Activated T-cell treated with anti-CD3 and anti-CD28 coated beads, Interleukin-2, amount 50 U/mL, for 4 hours (primary cell): Measurements from ENCODE around the gene UNKL. TPM values are rescaled to one million over a fixed set of nuclear protein-coding genes. Genes with fewer than 3 reads are reported as not detected.
A peak's percentile ranks its signal among the peaks of the same experiment; 100 is the strongest.
"Not testable (repeated sequence)": the region's sequence is repeated elsewhere in the genome, so short reads cannot be mapped to it uniquely, and the experiment has no call there.

Experiments
- ATAC-seq, 2 donors: fragments of 200-7000 bp; cut with Tn5 transposase; one replicate each; pipeline ENCODE4 v1.10.0; 2021
- DNase-seq: peaks from one replicate; pipeline ENCODE4 v3.0.0-alpha.2; 2020
- H3K27me3 Mint-ChIP-seq: one replicate; pipeline ENCODE4 v1.8.0; 2021; ENCODE audit warnings: low read depth, mixed read lengths
- H3K36me3 Mint-ChIP-seq: one replicate; pipeline ENCODE4 v1.8.0; 2022; ENCODE audit warnings: mixed read lengths; ENCODE audit not compliant: insufficient read depth
- H3K4me1 Mint-ChIP-seq: one replicate; pipeline ENCODE4 v1.8.0; 2021; ENCODE audit warnings: low read depth, mixed read lengths
- H3K4me3 Mint-ChIP-seq: one replicate; pipeline ENCODE4 v1.8.0; 2021; ENCODE audit warnings: mild to moderate bottlenecking, moderate library complexity, mixed read lengths
- H3K9me3 Mint-ChIP-seq: one replicate; pipeline ENCODE4 v1.8.0; 2021; ENCODE audit warnings: mixed read lengths
- total RNA-seq, 3 donors: library from RNA; stranded (reverse); gene quantifications; one replicate each; pipeline ENCODE4 v1.2.1, GENCODE V29; 2021

Gene UNKL
- total RNA-seq, 3 donors from 2014 or later, result 24.5 to 30.2 (median 29.0) TPM

DNA sequence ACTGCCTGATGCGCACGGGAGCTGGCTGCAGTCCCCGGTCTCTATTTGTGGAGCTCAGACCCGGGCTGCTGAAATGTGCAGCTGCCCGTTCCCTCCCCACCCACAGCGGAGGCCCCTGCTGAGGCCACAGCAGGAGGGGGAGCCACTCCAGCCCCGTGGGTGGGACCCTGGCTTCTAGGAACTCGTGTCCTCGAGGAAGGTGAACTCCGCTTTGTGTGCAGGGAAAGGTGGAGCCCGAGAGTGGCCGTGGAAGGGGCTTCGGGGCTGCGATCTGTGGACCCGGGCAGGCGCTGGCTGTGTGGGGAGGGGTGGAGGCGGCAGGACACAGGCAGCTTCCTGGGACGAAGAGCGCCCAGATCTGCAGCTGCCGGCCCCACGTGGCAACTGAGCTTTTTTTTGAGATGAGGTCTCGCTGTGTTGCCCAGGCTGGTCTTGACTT is 26.9 kb upstream of the UNKL start:
- DNase-seq (no peak), ATAC-seq (no peak)
- Mint-ChIP-seq H3K36me3 (no peaks in the 10 kb centered on the region), H3K4me1 (no peaks in the 10 kb centered on the region), H3K9me3 (no peaks in the 10 kb centered on the region), H3K27me3 (no peaks in the 10 kb centered on the region), H3K4me3 (no peak overlapping the region)

GRCh38 chr16:1439699-1440074 is 25.2 kb upstream of the UNKL start:
- H3K36me3 Mint-ChIP-seq, H3K4me3 Mint-ChIP-seq, H3K27me3 Mint-ChIP-seq, H3K9me3 Mint-ChIP-seq, H3K4me1 Mint-ChIP-seq, ATAC-seq, DNase-seq: not testable (repeated sequence)

- no peaks in the 10 kb centered on the region for H3K36me3 Mint-ChIP-seq
- H3K4me3 Mint-ChIP-seq, result no peak overlapping the region
- no peaks in the 10 kb centered on the region for H3K27me3 Mint-ChIP-seq
- no peaks in the 10 kb centered on the region for H3K4me1 Mint-ChIP-seq
- DNase-seq, result no peak
- no peak for ATAC-seq
- H3K9me3 Mint-ChIP-seq, result no peaks in the 10 kb centered on the region
These were observed 24.7 kb upstream of the UNKL start for GRCh38 chr16:1439058-1439698.

GRCh38 chr16:1438229-1439057 is 23.9 kb upstream of the UNKL start:
- Mint-ChIP-seq H3K4me3 (no peak overlapping the region), H3K36me3 (no peaks in the 10 kb centered on the region), H3K27me3 (no peaks in the 10 kb centered on the region), H3K9me3 (no peaks in the 10 kb centered on the region), H3K4me1 (no peaks in the 10 kb centered on the region)
- no peak for ATAC-seq
- DNase-seq, result no peak

DNA sequence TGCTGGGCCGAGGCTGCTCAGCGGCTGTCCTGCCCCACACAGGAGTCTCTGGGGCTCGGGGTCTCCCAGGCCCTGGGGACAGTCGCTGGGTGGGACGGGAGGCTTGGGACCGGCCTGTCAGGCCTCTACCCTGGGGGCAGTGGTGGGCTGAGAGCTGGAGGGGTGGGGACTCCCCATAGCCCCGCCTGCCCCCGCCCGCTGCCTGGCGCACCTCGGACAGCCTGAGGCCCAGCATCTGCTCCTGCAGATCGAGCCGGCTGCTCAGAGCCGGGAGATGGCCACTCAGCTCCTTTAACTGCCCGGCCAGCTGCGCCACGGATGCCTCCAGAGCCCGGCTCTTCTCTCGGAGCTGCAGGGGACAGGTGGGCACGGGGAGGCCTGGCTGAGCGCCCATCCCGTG is 23.1 kb upstream of the UNKL start:
- H3K36me3 Mint-ChIP-seq, result no peaks in the 10 kb centered on the region
- no peaks in the 10 kb centered on the region for H3K27me3 Mint-ChIP-seq
- DNase-seq (no peak), ATAC-seq (no peak)
- no peaks in the 10 kb centered on the region for H3K4me1 Mint-ChIP-seq
- H3K9me3 Mint-ChIP-seq, result no peaks in the 10 kb centered on the region
- no peak overlapping the region for H3K4me3 Mint-ChIP-seq

- no peaks in the 10 kb centered on the region for H3K4me1 Mint-ChIP-seq
- no peaks in the 10 kb centered on the region for H3K9me3 Mint-ChIP-seq
- ATAC-seq (no peak), DNase-seq (no peak)
- no peaks in the 10 kb centered on the region for H3K36me3 Mint-ChIP-seq
- H3K27me3 Mint-ChIP-seq, result no peaks in the 10 kb centered on the region
- H3K4me3 Mint-ChIP-seq, result no peak overlapping the region
These were observed 22.3 kb upstream of the UNKL start for GRCh38 chr16:1436731-1437355.

- DNase-seq (no peak), ATAC-seq (no peak)
- Mint-ChIP-seq H3K4me1 (no peaks in the 10 kb centered on the region), H3K27me3 (no peaks in the 10 kb centered on the region), H3K4me3 (no peak overlapping the region), H3K9me3 (no peaks in the 10 kb centered on the region), H3K36me3 (no peaks in the 10 kb centered on the region)
These were observed 21.6 kb upstream of the UNKL start for GRCh38 chr16:1435921-1436697.

GRCh38 chr16:1434644-1435592 is 20.4 kb upstream of the UNKL start:
- Mint-ChIP-seq H3K4me3 (no peak overlapping the region), H3K27me3 (peaks cover 2% of the 10 kb centered on the region), H3K9me3 (no peaks in the 10 kb centered on the region), H3K4me1 (no peaks in the 10 kb centered on the region), H3K36me3 (no peaks in the 10 kb centered on the region)
- DNase-seq (no peak), ATAC-seq (no peak)

GRCh38 chr16:1433756-1434155 is 19.3 kb upstream of the UNKL start:
- no peak for ATAC-seq
- Mint-ChIP-seq H3K4me1 (no peaks in the 10 kb centered on the region), H3K27me3 (peaks cover 4% of the 10 kb centered on the region), H3K9me3 (no peaks in the 10 kb centered on the region), H3K4me3 (no peak overlapping the region), H3K36me3 (no peaks in the 10 kb centered on the region)
- DNase-seq, result no peak

GRCh38 chr16:1433263-1433560 is 18.7 kb upstream of the UNKL start:
- H3K27me3 Mint-ChIP-seq, result peaks cover 4% of the 10 kb centered on the region
- H3K9me3 Mint-ChIP-seq, result no peaks in the 10 kb centered on the region
- no peak for DNase-seq

DNA sequence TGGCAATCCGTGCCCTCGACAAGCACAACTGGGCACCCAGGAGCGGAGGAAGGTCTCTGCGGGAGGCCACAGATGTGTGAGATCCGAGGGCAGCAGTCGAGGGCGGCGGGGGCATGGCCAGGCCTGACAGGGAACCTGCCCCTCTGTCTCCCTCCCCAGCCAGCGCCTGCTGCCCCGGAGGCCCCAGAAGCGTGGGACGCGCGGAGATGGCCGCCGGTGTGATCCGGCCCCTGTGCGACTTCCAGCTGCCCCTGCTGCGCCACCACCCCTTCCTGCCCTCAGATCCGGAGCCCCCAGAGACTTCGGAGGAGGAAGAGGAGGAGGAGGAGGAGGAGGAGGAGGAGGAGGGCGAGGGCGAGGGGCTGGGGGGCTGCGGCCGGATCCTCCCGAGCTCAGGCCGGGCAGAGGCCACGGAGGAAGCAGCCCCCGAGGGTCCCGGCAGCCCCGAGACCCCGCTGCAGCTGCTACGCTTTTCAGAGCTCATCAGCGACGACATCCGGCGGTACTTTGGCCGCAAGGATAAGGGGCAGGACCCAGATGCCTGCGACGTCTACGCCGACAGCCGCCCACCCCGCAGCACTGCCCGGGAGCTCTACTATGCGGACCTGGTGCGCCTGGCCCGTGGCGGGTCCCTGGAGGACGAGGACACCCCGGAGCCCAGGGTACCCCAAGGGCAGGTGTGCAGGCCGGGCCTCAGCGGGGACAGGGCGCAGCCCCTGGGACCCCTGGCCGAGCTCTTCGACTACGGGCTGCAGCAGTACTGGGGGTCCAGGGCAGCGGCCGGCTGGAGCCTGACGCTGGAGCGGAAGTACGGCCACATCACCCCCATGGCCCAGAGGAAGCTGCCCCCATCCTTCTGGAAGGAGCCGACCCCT is 18.1 kb upstream of the UNKL start:
- H3K27me3 Mint-ChIP-seq, result peaks cover 4% of the 10 kb centered on the region
- DNase-seq (no peak), ATAC-seq (peak; percentile 12 to 33)
- H3K4me3 Mint-ChIP-seq, result no peak overlapping the region
- H3K9me3 Mint-ChIP-seq, result no peaks in the 10 kb centered on the region
- H3K4me1 Mint-ChIP-seq, result no peaks in the 10 kb centered on the region
- no peaks in the 10 kb centered on the region for H3K36me3 Mint-ChIP-seq

More at GRCh38 chr16:1433263-1433560, 18.7 kb upstream of the UNKL start:
- Mint-ChIP-seq H3K4me3 (no peak overlapping the region), H3K4me1 (no peaks in the 10 kb centered on the region), H3K36me3 (no peaks in the 10 kb centered on the region)
- no peak for ATAC-seq

- H3K27me3 Mint-ChIP-seq, result peaks cover 4% of the 10 kb centered on the region
- ATAC-seq (no peak), DNase-seq (no peak)
- H3K4me3 Mint-ChIP-seq, result no peak overlapping the region
- no peaks in the 10 kb centered on the region for H3K4me1 Mint-ChIP-seq
- no peaks in the 10 kb centered on the region for H3K9me3 Mint-ChIP-seq
- H3K36me3 Mint-ChIP-seq, result no peaks in the 10 kb centered on the region
These were observed 17.2 kb upstream of the UNKL start for GRCh38 chr16:1431497-1432270.
